22Rv1 (cell line): Measurements from ENCODE around the gene ZFP92.

Experiments used
- H3K27ac ChIP-seq: fragments of 450-650 bp; 2 replicates; pipeline ENCODE4 v1.5.1; 2017
- ZFX ChIP-seq: fragments of 450-650 bp; IDR thresholded peaks from 2 replicates; pipeline ENCODE4 v1.6.1; 2017; ENCODE audit warnings: antibody characterized with exemption, borderline replicate concordance
- TF ChIP-seq, protein P1 (sequence below): fragments of 450-650 bp; IDR thresholded peaks from 2 replicates; pipeline ENCODE4 v1.5.1; 2017; ENCODE audit warnings: mild to moderate bottlenecking

ZFP92 gene

DNA sequence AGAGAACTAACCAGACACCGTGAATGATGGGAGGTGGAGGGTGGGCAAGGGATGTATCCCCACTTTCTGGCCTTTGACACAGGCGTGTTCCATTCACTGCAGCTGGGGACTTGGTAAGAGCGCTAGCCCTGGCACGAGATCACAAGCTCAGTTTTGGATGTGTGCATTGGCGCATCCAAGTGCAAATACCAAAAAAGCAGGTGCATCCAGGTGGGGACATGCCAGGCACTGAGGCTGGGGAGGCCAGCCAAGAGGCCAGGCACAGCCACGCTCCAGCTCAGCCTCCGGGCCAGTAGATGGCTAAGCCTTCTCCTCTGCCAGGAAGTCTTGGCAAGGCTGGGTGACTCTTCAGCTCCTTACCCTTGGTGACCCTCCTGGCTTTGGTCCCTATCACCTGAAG lies 4.4 kb upstream of the ZFP92 start:
- H3K27ac ChIP-seq, result no peak overlapping the region
- TF ChIP-seq ZFX, result no peak
- TF ChIP-seq, protein P1, sequence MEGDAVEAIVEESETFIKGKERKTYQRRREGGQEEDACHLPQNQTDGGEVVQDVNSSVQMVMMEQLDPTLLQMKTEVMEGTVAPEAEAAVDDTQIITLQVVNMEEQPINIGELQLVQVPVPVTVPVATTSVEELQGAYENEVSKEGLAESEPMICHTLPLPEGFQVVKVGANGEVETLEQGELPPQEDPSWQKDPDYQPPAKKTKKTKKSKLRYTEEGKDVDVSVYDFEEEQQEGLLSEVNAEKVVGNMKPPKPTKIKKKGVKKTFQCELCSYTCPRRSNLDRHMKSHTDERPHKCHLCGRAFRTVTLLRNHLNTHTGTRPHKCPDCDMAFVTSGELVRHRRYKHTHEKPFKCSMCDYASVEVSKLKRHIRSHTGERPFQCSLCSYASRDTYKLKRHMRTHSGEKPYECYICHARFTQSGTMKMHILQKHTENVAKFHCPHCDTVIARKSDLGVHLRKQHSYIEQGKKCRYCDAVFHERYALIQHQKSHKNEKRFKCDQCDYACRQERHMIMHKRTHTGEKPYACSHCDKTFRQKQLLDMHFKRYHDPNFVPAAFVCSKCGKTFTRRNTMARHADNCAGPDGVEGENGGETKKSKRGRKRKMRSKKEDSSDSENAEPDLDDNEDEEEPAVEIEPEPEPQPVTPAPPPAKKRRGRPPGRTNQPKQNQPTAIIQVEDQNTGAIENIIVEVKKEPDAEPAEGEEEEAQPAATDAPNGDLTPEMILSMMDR, result no peak

DNA sequence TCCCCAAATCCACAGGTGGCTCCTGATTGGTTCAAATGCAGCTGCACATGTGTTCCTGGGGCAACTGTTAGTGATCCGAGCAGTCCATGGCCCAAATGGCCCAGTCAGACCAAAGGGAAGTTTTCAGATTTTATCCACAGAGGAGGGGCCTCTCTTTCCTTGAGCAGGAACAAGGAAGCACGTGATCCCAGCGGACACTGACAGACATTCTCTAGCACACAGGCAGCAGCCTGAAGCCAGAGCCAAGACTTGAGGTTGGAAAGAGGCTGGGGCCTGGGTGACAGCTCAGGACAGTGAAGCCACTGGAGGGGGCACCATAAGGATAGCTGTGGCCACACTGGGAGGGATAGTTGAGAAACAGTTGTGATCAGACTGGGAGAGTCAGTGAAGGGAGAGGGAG lies 3.5 kb upstream of the ZFP92 start:
- TF ChIP-seq, protein P1, result no peak
- TF ChIP-seq ZFX, result no peak

DNA sequence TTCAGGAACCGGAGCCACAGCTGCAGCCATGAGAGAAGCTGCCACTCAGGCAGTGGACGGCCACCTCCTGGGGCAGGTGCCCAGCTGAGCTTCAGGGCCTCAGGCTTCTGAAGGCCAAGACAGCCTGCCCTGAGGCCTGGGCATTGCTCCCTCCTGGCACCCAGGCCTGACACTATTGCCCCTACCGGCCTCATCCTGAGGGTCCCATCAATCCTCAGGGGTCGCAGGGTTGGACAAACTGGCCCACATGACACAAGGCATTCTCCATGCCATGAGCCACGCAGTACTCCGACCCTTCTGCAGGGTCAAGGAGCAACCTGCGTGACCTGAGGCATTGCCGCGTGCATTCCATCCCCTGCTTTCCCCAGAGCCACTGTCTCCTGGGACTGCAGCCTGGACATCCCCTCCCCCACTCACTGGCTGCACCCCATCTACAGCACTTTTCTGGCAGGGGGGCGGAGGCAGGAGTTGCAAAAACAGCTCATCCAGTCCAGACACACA lies 3.0 kb upstream of the ZFP92 start:
- H3K27ac ChIP-seq, result no peak overlapping the region
- TF ChIP-seq, protein P1, result no peak
- TF ChIP-seq ZFX, result no peak

More for the DNA sequence above, 3.5 kb upstream of the ZFP92 start:
- H3K27ac ChIP-seq, result no peak overlapping the region

DNA sequence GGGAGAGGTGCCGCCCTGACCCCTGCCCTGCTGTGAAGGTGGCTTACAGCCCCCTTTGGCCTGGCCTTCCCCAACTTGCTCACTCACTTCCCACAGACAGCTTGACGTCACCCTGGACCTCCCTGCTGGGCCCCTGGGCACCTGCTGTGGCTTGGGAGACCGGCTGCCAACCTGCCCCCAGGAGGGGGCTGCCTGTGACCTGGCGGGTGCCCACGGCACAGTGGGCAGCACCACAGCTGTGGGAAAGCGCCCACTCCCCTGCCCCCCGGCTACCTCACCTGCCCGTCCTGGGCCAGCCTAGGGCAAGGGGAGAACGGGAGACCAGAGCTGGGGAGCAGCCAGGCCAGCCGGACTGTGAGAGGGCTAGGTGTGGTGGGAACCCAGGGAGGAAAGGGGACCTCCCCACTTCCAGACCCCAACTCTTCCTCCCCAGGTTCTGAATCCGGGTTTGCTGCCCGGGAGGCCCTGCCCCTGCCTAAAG lies 2.4 kb upstream of the ZFP92 start:
- H3K27ac ChIP-seq, result no peak overlapping the region
- no peak for TF ChIP-seq ZFX
- TF ChIP-seq, protein P1, result no peak

DNA sequence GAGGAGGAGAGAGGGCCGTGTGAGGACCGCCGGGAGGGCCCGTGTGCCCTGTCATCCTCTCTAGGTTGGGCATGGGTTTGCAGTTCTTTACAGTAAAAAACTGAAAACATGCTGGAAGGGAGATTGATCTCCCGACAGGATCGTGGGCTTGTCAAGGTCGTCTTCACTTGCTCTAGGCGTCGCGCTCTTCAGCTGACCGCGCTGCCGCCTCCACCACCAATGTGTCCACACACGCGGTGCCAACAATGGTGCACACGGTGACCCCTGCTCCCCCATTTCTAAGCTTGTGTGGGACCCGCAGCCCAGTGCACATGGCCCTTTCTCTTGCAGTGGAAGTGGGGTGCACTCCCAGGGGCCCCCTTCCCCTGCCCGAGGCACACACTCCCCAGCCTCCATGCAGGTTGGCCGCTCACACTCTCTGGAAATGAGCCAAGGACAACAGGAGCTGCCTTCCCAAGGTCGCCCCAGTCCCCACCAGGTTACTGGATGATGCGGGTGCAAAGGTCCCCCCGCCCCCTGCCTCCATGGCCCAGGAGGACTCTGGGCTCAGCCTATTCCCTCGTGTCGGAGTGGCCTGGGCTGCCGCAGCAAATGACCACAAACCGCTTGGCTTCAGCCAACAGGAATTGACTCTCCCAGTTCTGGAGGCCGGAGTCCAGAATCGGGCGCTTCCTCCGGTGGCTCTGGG lies 1.7 kb upstream of the ZFP92 start:
- no peak overlapping the region for H3K27ac ChIP-seq
- TF ChIP-seq, protein P1, result no peak
- no peak for TF ChIP-seq ZFX

DNA sequence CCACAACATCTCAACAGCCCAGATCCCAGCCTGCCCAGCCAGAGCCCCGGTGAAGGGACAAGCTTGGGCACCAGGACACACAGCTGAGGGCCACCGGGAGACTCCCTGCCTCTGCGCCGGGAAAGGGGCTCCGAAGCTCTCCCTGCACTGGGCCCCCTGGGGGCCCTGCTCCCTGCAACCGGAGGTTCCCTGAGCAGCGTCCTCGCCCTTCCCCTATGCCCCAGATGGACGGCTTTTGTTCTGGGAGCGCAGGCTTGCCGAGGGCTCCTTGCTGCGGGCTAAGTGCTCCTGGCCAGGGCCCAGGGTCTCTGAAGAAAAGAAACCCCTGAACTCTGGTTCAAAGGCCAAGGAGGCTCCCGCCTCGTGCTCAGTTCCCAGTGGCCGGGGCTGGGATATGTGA lies 899 bp upstream of the ZFP92 start:
- no peak overlapping the region for H3K27ac ChIP-seq
- TF ChIP-seq, protein P1, result no peak

DNA sequence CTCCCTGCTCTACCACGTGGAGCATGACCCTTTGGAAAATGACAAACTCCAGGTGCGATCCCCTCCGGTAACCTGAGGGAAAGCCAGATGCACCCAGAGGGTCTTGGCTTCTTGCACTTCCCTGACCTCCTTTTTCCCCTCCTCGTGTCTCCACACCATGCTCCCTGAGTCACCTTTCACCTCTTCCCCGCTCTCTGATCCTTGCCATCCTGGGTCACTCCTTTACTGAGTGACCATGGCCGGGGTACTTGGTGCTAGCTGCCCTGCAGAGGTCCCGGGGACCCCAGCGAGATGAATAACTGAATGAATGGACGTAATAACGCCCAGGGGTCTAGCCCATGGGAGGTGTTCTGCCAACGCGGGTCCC lies 401 bp upstream of the ZFP92 start:
- no peak for TF ChIP-seq ZFX
- TF ChIP-seq, protein P1, result no peak
- H3K27ac ChIP-seq, result no peak overlapping the region
